HUES6 (cell line): Measurements from ENCODE around the gene AMER2.

Experiments used
- H3K27ac ChIP-seq: 2 replicates; pipeline ENCODE4 v1.7.0; 2013; ENCODE audit warnings: low read depth, mild to moderate bottlenecking, low read length, inconsistent platforms
- H3K27me3 ChIP-seq: 2 replicates; pipeline ENCODE4 v1.6.1; 2013; ENCODE audit warnings: low read length; ENCODE audit not compliant: control insufficient read depth, insufficient read depth
- H3K36me3 ChIP-seq: 2 replicates; pipeline ENCODE4 v1.6.1; 2013; ENCODE audit warnings: low read length; ENCODE audit not compliant: control insufficient read depth, insufficient read depth
- H3K4me1 ChIP-seq: 2 replicates; pipeline ENCODE4 v1.6.1; 2013; ENCODE audit warnings: low read length; ENCODE audit not compliant: control insufficient read depth, insufficient read depth
- H3K4me3 ChIP-seq: 2 replicates; pipeline ENCODE4 v1.5.1; 2013; ENCODE audit warnings: low read depth, low read length
- H3K9ac ChIP-seq: one replicate; pipeline ENCODE4 v1.6.1; 2013; ENCODE audit warnings: mild to moderate bottlenecking, low read length
- H3K9me3 ChIP-seq: 2 replicates; pipeline ENCODE4 v1.6.1; 2013; ENCODE audit warnings: low read depth, low read length; ENCODE audit not compliant: control insufficient read depth, insufficient read depth

The AMER2 gene, protein sequence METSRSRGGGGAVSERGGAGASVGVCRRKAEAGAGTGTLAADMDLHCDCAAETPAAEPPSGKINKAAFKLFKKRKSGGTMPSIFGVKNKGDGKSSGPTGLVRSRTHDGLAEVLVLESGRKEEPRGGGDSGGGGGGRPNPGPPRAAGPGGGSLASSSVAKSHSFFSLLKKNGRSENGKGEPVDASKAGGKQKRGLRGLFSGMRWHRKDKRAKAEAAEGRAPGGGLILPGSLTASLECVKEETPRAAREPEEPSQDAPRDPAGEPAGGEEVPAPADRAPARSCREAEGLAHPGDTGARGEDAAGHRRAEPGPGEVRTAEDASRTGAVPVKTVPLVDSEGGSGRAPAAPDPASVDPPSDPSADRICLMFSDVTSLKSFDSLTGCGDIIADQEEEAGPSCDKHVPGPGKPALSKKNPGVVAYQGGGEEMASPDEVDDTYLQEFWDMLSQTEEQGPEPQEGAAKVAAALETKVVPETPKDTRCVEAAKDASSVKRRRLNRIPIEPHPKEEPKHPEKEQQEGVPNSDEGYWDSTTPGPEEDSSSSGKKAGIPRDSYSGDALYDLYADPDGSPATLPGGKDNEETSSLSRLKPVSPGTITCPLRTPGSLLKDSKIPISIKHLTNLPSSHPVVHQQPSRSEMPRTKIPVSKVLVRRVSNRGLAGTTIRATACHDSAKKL

DNA sequence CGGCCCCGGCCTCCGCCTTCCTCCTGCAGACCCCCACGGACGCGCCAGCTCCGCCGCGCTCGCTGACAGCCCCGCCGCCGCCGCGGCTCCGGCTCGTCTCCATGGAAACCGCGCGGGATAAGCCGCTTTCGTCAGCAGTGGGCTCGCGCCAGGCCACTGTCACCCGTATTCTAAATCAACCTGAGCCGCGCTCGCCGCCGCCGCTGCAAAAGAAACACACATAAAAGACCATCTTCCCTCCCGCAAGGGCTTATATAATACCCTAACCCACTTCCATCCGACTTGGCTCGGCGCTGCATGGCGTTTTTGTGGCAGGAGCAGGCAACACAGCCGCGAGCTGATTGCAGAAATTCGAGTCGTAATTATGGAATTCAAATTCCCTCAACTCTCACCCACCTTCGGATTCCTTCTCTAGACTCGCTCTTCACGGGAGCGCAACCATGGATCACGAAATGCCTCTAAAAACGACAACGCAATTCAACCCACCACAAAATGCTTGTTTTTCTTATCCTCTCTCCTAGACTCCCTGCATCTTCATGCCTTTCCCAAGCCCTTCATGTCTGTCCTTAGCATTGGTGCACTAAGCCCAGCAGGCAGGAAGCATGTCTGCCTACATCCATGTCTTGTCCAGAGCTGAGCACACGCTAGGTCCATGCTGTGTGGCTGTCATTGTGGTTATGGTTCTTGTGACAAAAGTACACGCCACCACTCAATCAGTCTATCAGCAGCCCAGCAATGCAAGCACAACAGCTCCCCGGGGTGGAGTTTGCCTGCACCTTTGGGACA is at the start of gene AMER2:
AMER2 (minus strand) TSS at position 772 of the 786 bp plus-strand sequence; CDS start at position 103, 669 bp downstream.
- Histone ChIP-seq H3K4me1 (peaks cover 15% of the 10 kb centered on the region), H3K4me3 (peak within 1 kb of the TSS; percentile 68), H3K9me3 (no peaks in the 10 kb centered on the region), H3K9ac (no peak within 1 kb of the TSS), H3K36me3 (no peaks in the 10 kb centered on the region), H3K27me3 (peaks cover 66% of the 10 kb centered on the region), H3K27ac (no peak within 1 kb of the TSS)

DNA sequence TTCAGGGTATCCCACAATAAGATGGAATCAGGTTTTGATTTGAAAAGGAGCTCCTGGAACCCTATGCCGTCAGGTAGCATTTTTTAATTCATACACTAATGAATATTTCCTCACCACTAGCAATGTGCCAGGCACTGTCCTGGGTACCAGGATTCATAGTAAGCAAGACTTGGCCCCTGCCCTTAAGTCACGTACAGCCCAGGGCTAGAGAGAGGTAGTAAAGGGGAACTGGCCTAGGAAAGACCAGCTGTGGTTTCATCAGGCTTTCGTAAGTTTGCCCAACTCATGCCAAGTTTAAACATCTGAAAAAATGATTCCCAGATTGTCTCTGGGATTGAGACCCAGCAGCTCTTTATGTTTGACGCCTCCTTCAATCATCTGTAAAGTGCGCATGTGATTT is 45.9 kb upstream of the AMER2 start:
- Histone ChIP-seq H3K27ac (no peak overlapping the region), H3K9me3 (no peaks in the 10 kb centered on the region), H3K4me1 (0 out of 2 replicates have a peak, but pooled peaks cover 5% of the 10 kb centered on the region), H3K27me3 (no peaks in the 10 kb centered on the region), H3K4me3 (no peak overlapping the region), H3K36me3 (no peaks in the 10 kb centered on the region), H3K9ac (no peak overlapping the region)

GRCh38 chr13:25217023-25217885 is 45.2 kb upstream of the AMER2 start:
- Histone ChIP-seq H3K27ac (no peak overlapping the region), H3K36me3 (no peaks in the 10 kb centered on the region), H3K4me1 (0 out of 2 replicates have a peak, but pooled peaks cover 5% of the 10 kb centered on the region), H3K27me3 (no peaks in the 10 kb centered on the region), H3K9ac (no peak overlapping the region), H3K4me3 (no peak overlapping the region), H3K9me3 (no peaks in the 10 kb centered on the region)

DNA sequence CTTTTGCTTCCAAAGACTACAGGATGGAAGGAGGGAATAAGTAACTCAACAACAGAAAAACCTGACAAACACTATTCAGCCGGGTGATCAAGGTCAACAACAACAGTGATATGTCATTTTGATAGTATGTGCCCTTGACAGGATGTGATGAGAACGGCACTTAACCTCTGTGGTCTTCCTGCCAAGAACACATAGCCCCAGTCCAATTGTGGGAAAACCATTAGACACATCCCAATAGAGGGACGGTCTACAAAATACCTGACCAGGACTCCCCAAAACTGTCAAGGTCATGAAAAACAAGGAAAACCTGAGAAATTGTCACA is 43.1 kb upstream of the AMER2 start:
- Histone ChIP-seq H3K27me3 (no peaks in the 10 kb centered on the region), H3K4me3 (no peak overlapping the region), H3K27ac (no peak overlapping the region), H3K9me3 (no peaks in the 10 kb centered on the region), H3K9ac (no peak overlapping the region), H3K36me3 (no peaks in the 10 kb centered on the region), H3K4me1 (0 out of 2 replicates have a peak, but pooled peaks cover 5% of the 10 kb centered on the region)

- Histone ChIP-seq H3K4me3 (no peak overlapping the region), H3K9me3 (no peaks in the 10 kb centered on the region), H3K27ac (no peak overlapping the region), H3K36me3 (no peaks in the 10 kb centered on the region), H3K27me3 (no peaks in the 10 kb centered on the region), H3K4me1 (0 out of 2 replicates have a peak, but pooled peaks cover 5% of the 10 kb centered on the region), H3K9ac (no peak overlapping the region)
These were observed 42.6 kb upstream of the AMER2 start for GRCh38 chr13:25214491-25215252.

- Histone ChIP-seq H3K9me3 (no peaks in the 10 kb centered on the region), H3K27ac (no peak overlapping the region)
These were observed 41.6 kb upstream of the AMER2 start for GRCh38 chr13:25213715-25214114.

DNA sequence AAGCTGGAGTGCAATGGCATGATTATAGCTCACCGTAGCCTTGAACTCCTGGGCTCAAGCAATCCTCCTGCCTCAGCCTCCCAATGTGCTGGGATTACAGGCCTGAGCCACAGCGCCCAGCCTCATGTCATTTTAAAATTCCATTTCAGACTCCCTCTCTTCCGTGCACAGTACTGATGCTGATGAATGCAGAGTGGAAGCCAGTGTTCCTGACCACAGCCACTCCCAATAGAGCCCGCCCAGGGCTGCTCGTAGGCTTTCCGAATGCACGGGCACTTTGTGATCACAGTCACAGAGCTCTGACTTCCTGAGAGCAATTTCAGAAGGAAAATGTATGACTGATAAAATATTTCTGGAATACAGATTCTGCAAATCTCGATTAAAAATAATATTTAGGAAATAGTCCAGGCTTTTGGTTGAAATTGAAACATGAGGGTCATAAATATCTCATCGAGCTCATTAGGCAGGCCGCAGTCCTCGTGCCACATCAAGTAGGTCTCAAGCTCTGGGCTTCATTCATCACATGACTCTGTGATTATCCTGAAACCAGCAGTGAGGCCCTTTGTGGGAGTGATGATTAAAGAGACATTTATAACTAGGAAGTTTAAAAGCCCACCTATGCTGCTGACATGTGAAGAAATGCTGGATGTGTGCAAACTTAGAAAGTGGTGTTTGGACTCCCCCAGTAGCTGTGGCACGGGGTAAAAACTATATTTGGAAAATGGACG is 38.9 kb upstream of the AMER2 start:
- no peak overlapping the region for H3K9ac ChIP-seq
- H3K9me3 ChIP-seq, result no peaks in the 10 kb centered on the region
- no peaks in the 10 kb centered on the region for H3K36me3 ChIP-seq
- H3K4me3 ChIP-seq, result no peak overlapping the region
- no peaks in the 10 kb centered on the region for H3K4me1 ChIP-seq
- H3K27me3 ChIP-seq, result no peaks in the 10 kb centered on the region
- H3K27ac ChIP-seq, result no peak overlapping the region

More at GRCh38 chr13:25213715-25214114, 41.6 kb upstream of the AMER2 start:
- no peak overlapping the region for H3K4me3 ChIP-seq
- H3K4me1 ChIP-seq, result 0 out of 2 replicates have a peak, but pooled peaks cover 5% of the 10 kb centered on the region
- no peak overlapping the region for H3K9ac ChIP-seq
- H3K27me3 ChIP-seq, result no peaks in the 10 kb centered on the region
- H3K36me3 ChIP-seq, result no peaks in the 10 kb centered on the region

DNA sequence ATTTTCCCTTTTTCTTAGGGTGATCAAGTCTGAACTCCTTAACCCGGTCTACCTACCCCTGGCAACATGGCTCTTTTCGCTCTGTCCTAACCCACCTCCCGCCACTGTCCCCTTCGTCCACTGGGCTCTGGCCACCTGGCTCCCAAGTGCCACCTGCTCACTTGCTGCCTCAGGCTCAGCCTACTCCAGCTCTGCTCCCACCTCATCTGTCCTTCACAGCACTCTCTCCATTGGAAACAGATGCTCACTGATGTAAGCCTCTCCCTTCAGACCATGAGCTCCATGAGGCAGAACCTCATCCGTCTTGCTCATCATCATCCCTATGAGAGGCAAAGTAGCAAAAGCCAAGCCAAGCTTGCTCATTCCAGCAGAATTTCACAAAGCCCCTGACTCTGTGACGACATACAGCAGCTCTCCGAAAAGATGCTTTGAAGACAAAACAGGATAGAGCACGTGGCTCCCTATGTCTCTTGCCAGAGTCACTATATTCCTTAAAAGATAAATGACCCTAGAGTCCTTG is 35.3 kb upstream of the AMER2 start:
- H3K4me3 ChIP-seq, result no peak overlapping the region
- no peaks in the 10 kb centered on the region for H3K9me3 ChIP-seq
- H3K4me1 ChIP-seq, result peaks cover 8% of the 10 kb centered on the region
- H3K27ac ChIP-seq, result no peak overlapping the region
- H3K27me3 ChIP-seq, result no peaks in the 10 kb centered on the region
- no peak overlapping the region for H3K9ac ChIP-seq
- no peaks in the 10 kb centered on the region for H3K36me3 ChIP-seq

DNA sequence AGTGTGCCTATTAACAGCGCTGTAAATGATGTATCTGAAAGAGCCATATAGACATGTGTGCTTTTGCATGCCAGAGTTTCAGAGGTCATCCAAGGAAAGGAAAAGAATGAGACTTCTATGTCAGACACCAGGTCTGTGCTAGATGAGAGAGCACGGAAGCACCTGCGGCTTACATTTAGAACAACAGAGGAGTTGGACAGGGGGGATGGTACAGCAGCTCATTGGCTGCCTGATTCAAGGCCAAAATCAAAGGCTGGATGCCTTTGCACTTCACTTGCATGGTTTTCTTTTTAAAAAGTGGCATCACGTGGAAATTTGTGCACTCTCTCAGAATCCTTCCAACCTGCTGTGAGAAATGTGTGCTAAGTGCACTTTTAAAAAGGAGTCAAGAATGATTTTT is 32.8 kb upstream of the AMER2 start:
- H3K36me3 ChIP-seq, result no peaks in the 10 kb centered on the region
- no peak overlapping the region for H3K9ac ChIP-seq
- no peaks in the 10 kb centered on the region for H3K9me3 ChIP-seq
- no peak overlapping the region for H3K4me3 ChIP-seq
- H3K4me1 ChIP-seq, result peaks cover 8% of the 10 kb centered on the region
- no peak overlapping the region for H3K27ac ChIP-seq
- no peaks in the 10 kb centered on the region for H3K27me3 ChIP-seq
